ENCODE data around the gene SAMHD1.

DNA sequence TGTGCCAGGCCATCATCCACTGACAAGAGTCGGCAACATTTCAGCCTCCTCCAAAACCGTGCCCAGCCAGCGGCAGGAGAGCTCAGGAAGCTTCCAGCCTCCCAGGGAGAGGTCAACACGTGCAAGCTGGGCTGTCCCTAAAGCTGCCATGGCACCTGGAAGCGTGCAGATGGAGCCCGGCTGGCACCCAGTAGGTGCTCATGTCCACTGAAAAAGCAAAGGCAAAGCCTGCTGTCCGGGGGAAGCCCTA, 90.0 kb downstream of the SAMHD1 start:
- no peak for TF ChIP-seq EZH2 (IDR thresholded peaks at IDR 0.05; ENCODE audit: borderline replicate concordance, low read length)
- TF ChIP-seq, protein P1, sequence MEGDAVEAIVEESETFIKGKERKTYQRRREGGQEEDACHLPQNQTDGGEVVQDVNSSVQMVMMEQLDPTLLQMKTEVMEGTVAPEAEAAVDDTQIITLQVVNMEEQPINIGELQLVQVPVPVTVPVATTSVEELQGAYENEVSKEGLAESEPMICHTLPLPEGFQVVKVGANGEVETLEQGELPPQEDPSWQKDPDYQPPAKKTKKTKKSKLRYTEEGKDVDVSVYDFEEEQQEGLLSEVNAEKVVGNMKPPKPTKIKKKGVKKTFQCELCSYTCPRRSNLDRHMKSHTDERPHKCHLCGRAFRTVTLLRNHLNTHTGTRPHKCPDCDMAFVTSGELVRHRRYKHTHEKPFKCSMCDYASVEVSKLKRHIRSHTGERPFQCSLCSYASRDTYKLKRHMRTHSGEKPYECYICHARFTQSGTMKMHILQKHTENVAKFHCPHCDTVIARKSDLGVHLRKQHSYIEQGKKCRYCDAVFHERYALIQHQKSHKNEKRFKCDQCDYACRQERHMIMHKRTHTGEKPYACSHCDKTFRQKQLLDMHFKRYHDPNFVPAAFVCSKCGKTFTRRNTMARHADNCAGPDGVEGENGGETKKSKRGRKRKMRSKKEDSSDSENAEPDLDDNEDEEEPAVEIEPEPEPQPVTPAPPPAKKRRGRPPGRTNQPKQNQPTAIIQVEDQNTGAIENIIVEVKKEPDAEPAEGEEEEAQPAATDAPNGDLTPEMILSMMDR (IDR thresholded peaks at IDR 0.05; ENCODE audit: low read length) = no peak
